IPS-18a (cell line): Measurements from ENCODE around the gene PACS2.
"Not testable (repeated sequence)": the region's sequence is repeated elsewhere in the genome, so short reads cannot be mapped to it uniquely, and the experiment has no call there.

Source experiments
- H3K27ac ChIP-seq: one replicate; pipeline ENCODE4 v1.5.1; 2013; ENCODE audit warnings: low read length
- H3K27me3 ChIP-seq: one replicate; pipeline ENCODE4 v1.6.1; 2013; ENCODE audit warnings: mild to moderate bottlenecking, low read length; ENCODE audit not compliant: control insufficient read depth, insufficient read depth
- H3K36me3 ChIP-seq: one replicate; pipeline ENCODE4 v1.6.1; 2013; ENCODE audit warnings: low read depth, low read length; ENCODE audit not compliant: control insufficient read depth
- H3K4me1 ChIP-seq: one replicate; pipeline ENCODE4 v1.6.1; 2013; ENCODE audit warnings: low read depth, low read length; ENCODE audit not compliant: control insufficient read depth
- H3K4me3 ChIP-seq: one replicate; pipeline ENCODE4 v1.5.1; 2013; ENCODE audit warnings: low read length
- H3K9ac ChIP-seq: one replicate; pipeline ENCODE4 v1.6.1; 2013; ENCODE audit warnings: mild to moderate bottlenecking, low read length, moderate library complexity
- H3K9me3 ChIP-seq: one replicate; pipeline ENCODE4 v1.6.1; 2013; ENCODE audit warnings: low read depth, low read length; ENCODE audit not compliant: control insufficient read depth

Gene PACS2

GRCh38 chr14:105322791-105323556, 8.4 kb downstream of the PACS2 start:
- H3K4me1 ChIP-seq = peaks cover 29% of the 10 kb centered on the region
- H3K27me3 ChIP-seq = no peaks in the 10 kb centered on the region
- H3K36me3 ChIP-seq = no peaks in the 10 kb centered on the region
- H3K9me3 ChIP-seq = no peaks in the 10 kb centered on the region
- H3K9ac ChIP-seq = no peak overlapping the region
- H3K4me3 ChIP-seq = no peak overlapping the region
- H3K27ac ChIP-seq = no peak overlapping the region

GRCh38 chr14:105323663-105324062, 9.1 kb downstream of the PACS2 start:
- Histone ChIP-seq H3K9ac (no peak overlapping the region), H3K36me3 (no peaks in the 10 kb centered on the region), H3K9me3 (no peaks in the 10 kb centered on the region), H3K27ac (no peak overlapping the region), H3K4me3 (no peak overlapping the region), H3K4me1 (peaks cover 36% of the 10 kb centered on the region), H3K27me3 (no peaks in the 10 kb centered on the region)

GRCh38 chr14:105324080-105324778, 9.7 kb downstream of the PACS2 start:
- no peaks in the 10 kb centered on the region for H3K9me3 ChIP-seq
- no peak overlapping the region for H3K27ac ChIP-seq
- peaks cover 36% of the 10 kb centered on the region for H3K4me1 ChIP-seq

GRCh38 chr14:105324871-105325270, 10.3 kb downstream of the PACS2 start:
- no peak overlapping the region for H3K9ac ChIP-seq
- H3K4me1 ChIP-seq = peaks cover 36% of the 10 kb centered on the region
- H3K36me3 ChIP-seq = no peaks in the 10 kb centered on the region
- H3K9me3 ChIP-seq = no peaks in the 10 kb centered on the region
- no peak overlapping the region for H3K27ac ChIP-seq
- no peaks in the 10 kb centered on the region for H3K27me3 ChIP-seq
- H3K4me3 ChIP-seq = no peak overlapping the region

More at GRCh38 chr14:105324080-105324778, 9.7 kb downstream of the PACS2 start:
- H3K9ac ChIP-seq = no peak overlapping the region
- H3K36me3 ChIP-seq = no peaks in the 10 kb centered on the region
- H3K27me3 ChIP-seq = no peaks in the 10 kb centered on the region
- no peak overlapping the region for H3K4me3 ChIP-seq

- H3K4me1 ChIP-seq = peaks cover 36% of the 10 kb centered on the region
- H3K27ac ChIP-seq = no peak overlapping the region
- H3K27me3 ChIP-seq = no peaks in the 10 kb centered on the region
- H3K36me3 ChIP-seq = no peaks in the 10 kb centered on the region
- H3K4me3 ChIP-seq = no peak overlapping the region
- no peaks in the 10 kb centered on the region for H3K9me3 ChIP-seq
- H3K9ac ChIP-seq = no peak overlapping the region
Measured at GRCh38 chr14:105325303-105325702, 10.8 kb downstream of the PACS2 start.

GRCh38 chr14:105325716-105326567, 11.4 kb downstream of the PACS2 start:
- Histone ChIP-seq H3K27me3 (no peaks in the 10 kb centered on the region), H3K36me3 (no peaks in the 10 kb centered on the region), H3K9ac (no peak overlapping the region), H3K27ac (no peak overlapping the region), H3K4me1 (peaks cover 41% of the 10 kb centered on the region), H3K4me3 (no peak overlapping the region), H3K9me3 (no peaks in the 10 kb centered on the region)

- no peak overlapping the region for H3K4me3 ChIP-seq
- H3K9ac ChIP-seq = no peak overlapping the region
- H3K9me3 ChIP-seq = no peaks in the 10 kb centered on the region
- H3K27me3 ChIP-seq = no peaks in the 10 kb centered on the region
- H3K36me3 ChIP-seq = no peaks in the 10 kb centered on the region
- H3K27ac ChIP-seq = no peak overlapping the region
- peaks cover 41% of the 10 kb centered on the region for H3K4me1 ChIP-seq
Measured at GRCh38 chr14:105326568-105326867, 12.0 kb downstream of the PACS2 start.

GRCh38 chr14:105326891-105327694, 12.5 kb downstream of the PACS2 start:
- H3K36me3 ChIP-seq = no peaks in the 10 kb centered on the region
- H3K4me1 ChIP-seq = peaks cover 42% of the 10 kb centered on the region
- H3K27ac ChIP-seq = no peak overlapping the region
- H3K4me3 ChIP-seq = peak overlapping the region; percentile 7
- no peak overlapping the region for H3K9ac ChIP-seq
- H3K9me3 ChIP-seq = no peaks in the 10 kb centered on the region
- H3K27me3 ChIP-seq = no peaks in the 10 kb centered on the region

GRCh38 chr14:105327695-105328045, 13.1 kb downstream of the PACS2 start:
- H3K4me1 ChIP-seq = peaks cover 45% of the 10 kb centered on the region
- peak overlapping the region; percentile 7 for H3K4me3 ChIP-seq
- H3K27me3 ChIP-seq, H3K36me3 ChIP-seq, H3K9me3 ChIP-seq, H3K27ac ChIP-seq, H3K9ac ChIP-seq: not testable (repeated sequence)

GRCh38 chr14:105328070-105328677, 13.6 kb downstream of the PACS2 start:
- H3K4me3 ChIP-seq = no peak overlapping the region
- no peaks in the 10 kb centered on the region for H3K9me3 ChIP-seq
- H3K4me1 ChIP-seq = peaks cover 45% of the 10 kb centered on the region
- H3K9ac ChIP-seq = no peak overlapping the region
- no peaks in the 10 kb centered on the region for H3K36me3 ChIP-seq
- no peak overlapping the region for H3K27ac ChIP-seq
- H3K27me3 ChIP-seq = no peaks in the 10 kb centered on the region
